Endothelial cell of umbilical vein (primary cell): ENCODE results near the gene TSPAN9. TPM values are rescaled to one million over a fixed set of nuclear protein-coding genes. Genes with fewer than 3 reads are reported as not detected.

Experiments used
- BruUV-seq: library from RNA; stranded (reverse); fragments of 400-500 nt; replicated peaks from 2 replicates; lab custom pipeline; 2021; lab: Mats Ljungman, UMichigan
- CTCF ChIA-PET: fragments of 300-600, 350-600 bp; sonication (Branson Sonifier 250); formaldehyde crosslinking; loops from one replicate; lab custom pipeline; 2021; ENCODE audit warnings: antibody characterized with exemption, inconsistent platforms; lab: Charles Lee
- POLR2A ChIA-PET: fragments of 300-600, 350-600 bp; sonication (Branson Sonifier 250); formaldehyde crosslinking; loops from one replicate; lab custom pipeline; 2021; ENCODE audit warnings: antibody characterized with exemption, inconsistent platforms; lab: Charles Lee
- DNase-seq: peaks from one replicate; pipeline ENCODE4 v3.0.0-alpha.2; 2011; ENCODE audit warnings: low read depth, low spot score
- FAIRE-seq: peaks from 2 replicates; lab custom pipeline; 2011; peaks lifted over from hg19 to GRCh38; lab: Jason Lieb, UNC
- H2AFZ ChIP-seq: 2 replicates; pipeline ENCODE4 v1.6.0; 2012; ENCODE audit warnings: low read depth, low read length, control low read depth, inconsistent platforms
- H3K27ac ChIP-seq: 2 replicates; pipeline ENCODE4 v1.5.1; 2011; ENCODE audit warnings: low read depth, mild to moderate bottlenecking, control low read depth, low read length, moderate library complexity; ENCODE audit not compliant: insufficient read depth
- H3K27me3 ChIP-seq, 2 experiments: 2 replicates each; pipeline versions ENCODE4 v1.6.0 to v1.6.1; 2011; ENCODE audit warnings: low read length in 2 of 2, mixed read lengths in 1 of 2; ENCODE audit not compliant: control insufficient read depth in 2 of 2, insufficient read depth in 2 of 2
- H3K36me3 ChIP-seq, 2 experiments: 2 replicates in 1 of 2; 3 replicates in 1 of 2; pipeline ENCODE4 v1.5.1; 2011; ENCODE audit warnings: low read length in 2 of 2, mild to moderate bottlenecking in 1 of 2, moderate library complexity in 1 of 2; ENCODE audit not compliant: control insufficient read depth in 2 of 2, insufficient read depth in 2 of 2; ENCODE audit errors: extremely low read depth in 1 of 2
- H3K4me1 ChIP-seq: 3 replicates; pipeline ENCODE4 v1.5.1; 2011; ENCODE audit warnings: mild to moderate bottlenecking, low read length; ENCODE audit not compliant: control insufficient read depth, insufficient read depth; ENCODE audit errors: extremely low read depth
- H3K4me2 ChIP-seq: 2 replicates; pipeline ENCODE4 v1.6.1; 2011; ENCODE audit warnings: low read length, control low read depth, mixed read lengths; ENCODE audit not compliant: insufficient read depth
- H3K4me3 ChIP-seq, 3 experiments: fragments of 200-600 bp in 1 of 3; sonication (generic), shearing (Covaris generic) in 1 of 3; replicated peaks in 1 of 3; 2 replicates each; pipeline ENCODE4 v1.5.1; 2011 to 2016; ENCODE audit warnings: control low read depth in 3 of 3, low read length in 3 of 3, mild to moderate bottlenecking in 2 of 3, inconsistent platforms in 1 of 3, low read depth in 1 of 3, moderate library complexity in 1 of 3; ENCODE audit not compliant: insufficient read depth in 1 of 3
- H3K79me2 ChIP-seq: 2 replicates; pipeline ENCODE4 v1.6.0; 2012; ENCODE audit warnings: low read length, inconsistent platforms; ENCODE audit not compliant: control insufficient read depth, insufficient read depth
- H3K9ac ChIP-seq: replicated peaks from 2 replicates; pipeline ENCODE3; 2011; ENCODE audit warnings: low read length, control low read depth; ENCODE audit not compliant: insufficient read depth; ENCODE audit errors: extremely low read depth
- H3K9me1 ChIP-seq: replicated peaks from 3 replicates; pipeline ENCODE4 v1.6.0; 2011; ENCODE audit warnings: mild to moderate bottlenecking, low read length; ENCODE audit not compliant: control insufficient read depth, insufficient read depth; ENCODE audit errors: extremely low read depth
- H3K9me3 ChIP-seq: replicated peaks from 2 replicates; pipeline ENCODE4 v1.5.1; 2012; ENCODE audit warnings: low read length, inconsistent platforms; ENCODE audit not compliant: control insufficient read depth, insufficient read depth
- H4K20me1 ChIP-seq: replicated peaks from 2 replicates; pipeline ENCODE3; 2011; ENCODE audit warnings: mild to moderate bottlenecking, low read length; ENCODE audit not compliant: control insufficient read depth, insufficient read depth; ENCODE audit errors: extremely low read depth
- EZH2 ChIP-seq: IDR thresholded peaks from 2 replicates; pipeline ENCODE4 v1.6.1; 2012; ENCODE audit warnings: borderline replicate concordance, low read depth, mild to moderate bottlenecking, moderate library complexity, low read length, inconsistent platforms; ENCODE audit not compliant: severe bottlenecking
- FOS ChIP-seq: IDR thresholded peaks from 2 replicates; pipeline ENCODE4 v1.6.1; 2011; ENCODE audit warnings: mild to moderate bottlenecking, low read length, moderate library complexity, borderline replicate concordance; ENCODE audit not compliant: insufficient read depth
- GATA2 ChIP-seq: IDR thresholded peaks from 2 replicates; pipeline ENCODE4 v1.7.0; 2011; ENCODE audit warnings: low read depth, mild to moderate bottlenecking, moderate library complexity, mixed read lengths, low read length; ENCODE audit not compliant: insufficient read length, insufficient read depth
- JUN ChIP-seq: IDR thresholded peaks from 2 replicates; pipeline ENCODE4 v1.6.1; 2011; ENCODE audit warnings: borderline replicate concordance, low read depth; ENCODE audit not compliant: insufficient read length, insufficient read depth
- MYC ChIP-seq: IDR thresholded peaks from one replicate; pipeline ENCODE4 v1.6.1; 2011; ENCODE audit warnings: mild to moderate bottlenecking, low read depth, low read length
- POLR2A ChIP-seq: IDR thresholded peaks from 2 replicates; pipeline ENCODE4 v1.6.1; 2012; ENCODE audit warnings: low read depth, mild to moderate bottlenecking, control low read depth, low read length
- POLR2AphosphoS5 ChIP-seq: IDR thresholded peaks from 2 replicates; pipeline ENCODE4 v1.6.1; 2012; ENCODE audit warnings: low read depth, mild to moderate bottlenecking, control low read depth, low read length, moderate library complexity; ENCODE audit not compliant: insufficient read depth
- dilution Hi-C: fragments of 300-500 bp; cut with MboI; formaldehyde crosslinking; loops from one replicate; pipeline ENCODE4 v1.15.0; 2019; ENCODE audit warnings: low sequenced_read_pairs; ENCODE audit not compliant: extremely low pct_ligation_motif_present
- intact Hi-C: fragments of 100-400 bp; cut with micrococcal nuclease; formaldehyde crosslinking; loops from one replicate; pipeline ENCODE4 v1.10.0; 2022
- polyA plus RNA-seq, 4 experiments: library from polyadenylated mRNA; depleted of rRNA in 3 of 4; stranded (reverse) in 3 of 4; unstranded in 1 of 4; fragments of >200 nt; gene quantifications; 2 replicates each; pipeline versions ENCODE4 v1.2.1 to v1.2.3, GENCODE V29; 2011 to 2012; ENCODE audit warnings: missing spikeins in 1 of 4
- total RNA-seq: library from RNA; stranded (reverse); gene quantifications from 2 replicates; pipeline ENCODE4 v1.2.3, GENCODE V29; 2021
- TF ChIP-seq, protein P1 (sequence below): IDR thresholded peaks from 2 replicates; pipeline ENCODE4 v1.6.1; 2011; ENCODE audit not compliant: insufficient read depth, insufficient read length
- TF ChIP-seq, protein P2 (sequence below), 2 donors: IDR thresholded peaks; 1 replicate in 1 of 2; 2 replicates in 1 of 2; pipeline ENCODE4 v1.5.1; 2011; ENCODE audit warnings: low read length in 2 of 2, mild to moderate bottlenecking in 2 of 2, moderate library complexity in 2 of 2, control low read depth in 1 of 2, inconsistent platforms in 1 of 2, low read depth in 1 of 2; ENCODE audit not compliant: insufficient read depth in 1 of 2; ENCODE audit errors: extremely low read depth in 1 of 2

Gene TSPAN9
- total and polyA plus RNA-seq, 2 donors (not counting 3 experiments of a cell fraction or from before 2014, with no cell fraction given) = 43.3 to 66.8 TPM

GRCh38 chr12:3147260-3147659 is 70.1 kb downstream of the TSPAN9 start:
- no peak overlapping the region for H2AFZ ChIP-seq
- CTCF ChIA-PET = interaction anchor here (0.6 to 1.5 kb wide), 2 partner anchors 12 to 236 kb away, joined by 4 to 5 read pairs; no protein-coding TSS in a partner anchor
- no peak overlapping the region for H3K4me2 ChIP-seq
- no peaks in the 10 kb centered on the region for H3K79me2 ChIP-seq
- FAIRE-seq = no peak
- H3K27ac ChIP-seq = no peak overlapping the region
- no peak overlapping the region for H3K9ac ChIP-seq
- POLR2A ChIA-PET = no interaction called here
- no peaks in the 10 kb centered on the region for H3K27me3 ChIP-seq
- H3K9me3 ChIP-seq = no peaks in the 10 kb centered on the region
- H3K9me1 ChIP-seq = no peaks in the 10 kb centered on the region
- TF ChIP-seq FOS = no peak
- no peak for TF ChIP-seq MYC
- TF ChIP-seq, protein P1, sequence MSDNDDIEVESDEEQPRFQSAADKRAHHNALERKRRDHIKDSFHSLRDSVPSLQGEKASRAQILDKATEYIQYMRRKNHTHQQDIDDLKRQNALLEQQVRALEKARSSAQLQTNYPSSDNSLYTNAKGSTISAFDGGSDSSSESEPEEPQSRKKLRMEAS = no peak
- TF ChIP-seq, protein P2, sequence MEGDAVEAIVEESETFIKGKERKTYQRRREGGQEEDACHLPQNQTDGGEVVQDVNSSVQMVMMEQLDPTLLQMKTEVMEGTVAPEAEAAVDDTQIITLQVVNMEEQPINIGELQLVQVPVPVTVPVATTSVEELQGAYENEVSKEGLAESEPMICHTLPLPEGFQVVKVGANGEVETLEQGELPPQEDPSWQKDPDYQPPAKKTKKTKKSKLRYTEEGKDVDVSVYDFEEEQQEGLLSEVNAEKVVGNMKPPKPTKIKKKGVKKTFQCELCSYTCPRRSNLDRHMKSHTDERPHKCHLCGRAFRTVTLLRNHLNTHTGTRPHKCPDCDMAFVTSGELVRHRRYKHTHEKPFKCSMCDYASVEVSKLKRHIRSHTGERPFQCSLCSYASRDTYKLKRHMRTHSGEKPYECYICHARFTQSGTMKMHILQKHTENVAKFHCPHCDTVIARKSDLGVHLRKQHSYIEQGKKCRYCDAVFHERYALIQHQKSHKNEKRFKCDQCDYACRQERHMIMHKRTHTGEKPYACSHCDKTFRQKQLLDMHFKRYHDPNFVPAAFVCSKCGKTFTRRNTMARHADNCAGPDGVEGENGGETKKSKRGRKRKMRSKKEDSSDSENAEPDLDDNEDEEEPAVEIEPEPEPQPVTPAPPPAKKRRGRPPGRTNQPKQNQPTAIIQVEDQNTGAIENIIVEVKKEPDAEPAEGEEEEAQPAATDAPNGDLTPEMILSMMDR (IDR thresholded peaks at IDR 0.05; ENCODE audit: extremely low read depth in 1 of 2, insufficient read depth in 1 of 2, low read depth in 1 of 2, low read length in 2 of 2) = no peak
- no peak for TF ChIP-seq GATA2
- no peak for TF ChIP-seq EZH2
- TF ChIP-seq POLR2AphosphoS5 = no peak
- TF ChIP-seq JUN = no peak
- no peak for TF ChIP-seq POLR2A
- BruUV-seq = no TSS peak
- peaks cover 2% of the 10 kb centered on the region for H4K20me1 ChIP-seq
- DNase-seq = no peak
- peaks cover 21% of the 10 kb centered on the region for H3K4me1 ChIP-seq
- peaks cover 0 to 2% of the 10 kb centered on the region in 2 experiments for H3K36me3 ChIP-seq
- dilution Hi-C loops (no loop called here), intact Hi-C loops (no loop called here)
- H3K4me3 ChIP-seq = no peak overlapping the region
